ENCODE data around the gene MAGI2.

MAGI2 gene

GRCh38 chr7:78900806-78901205, 552.7 kb downstream of the MAGI2 start:
- no peak for DNase-seq
- TF ChIP-seq EZH2 (IDR thresholded peaks at IDR 0.05; ENCODE audit: borderline replicate concordance, low read depth, low read length, severe bottlenecking) (no peak), CTCF (IDR thresholded peaks at IDR 0.05; ENCODE audit: borderline replicate concordance, extremely low read depth, low read length, poor library complexity, severe bottlenecking) (no peak)
- no peak overlapping the region for H3K4me3 ChIP-seq (ENCODE audit: low read depth in 1 of 2, low read length in 2 of 2)
- H3K4me1 ChIP-seq (ENCODE audit: insufficient read depth, low read length) = no peaks in the 10 kb centered on the region
- no peak overlapping the region for H3K27ac ChIP-seq (ENCODE audit: low read length)
- H3K27me3 ChIP-seq (ENCODE audit: insufficient read depth, low read length, poor library complexity) = no peaks in the 10 kb centered on the region
- no peak overlapping the region for H3K4me2 ChIP-seq (ENCODE audit: insufficient read depth, low read length)
- H3K36me3 ChIP-seq (ENCODE audit: insufficient read depth, low read length) = no peaks in the 10 kb centered on the region
- H4K20me1 ChIP-seq (ENCODE audit: insufficient read depth, low read length) = no peaks in the 10 kb centered on the region
- no peak overlapping the region for H2AFZ ChIP-seq (ENCODE audit: low read depth, low read length)
- H3K9ac ChIP-seq (ENCODE audit: low read depth, low read length) = no peak overlapping the region
- no peaks in the 10 kb centered on the region for H3K79me2 ChIP-seq (ENCODE audit: insufficient read depth, low read length)
- no peaks in the 10 kb centered on the region for H3K9me3 ChIP-seq (ENCODE audit: insufficient read depth, low read length, severe bottlenecking)
- no peak for ATAC-seq (ENCODE audit: insufficient read depth, low read depth)

DNA sequence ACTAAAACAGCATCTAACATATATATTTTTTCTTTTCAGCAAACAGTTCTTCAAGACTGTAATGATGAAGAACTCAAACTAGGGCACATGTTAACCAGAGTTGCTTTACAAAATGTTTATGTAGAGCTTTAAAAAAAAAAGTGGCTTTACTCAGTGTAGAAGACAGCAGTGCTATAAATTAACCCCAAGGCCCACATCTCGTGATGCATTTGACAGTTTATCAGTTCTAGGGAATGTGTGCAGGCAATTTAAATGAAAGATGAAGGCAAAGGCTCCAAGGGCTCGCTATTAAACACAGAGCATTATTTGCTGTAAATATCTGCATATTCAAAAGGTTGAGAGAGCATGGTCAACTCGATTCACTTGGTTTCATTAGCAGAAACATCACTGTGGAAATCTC, 558.1 kb downstream of the MAGI2 start:
- H3K9me3 ChIP-seq (ENCODE audit: insufficient read depth, low read length, severe bottlenecking) = no peaks in the 10 kb centered on the region
- TF ChIP-seq CTCF (IDR thresholded peaks at IDR 0.05; ENCODE audit: borderline replicate concordance, extremely low read depth, low read length, poor library complexity, severe bottlenecking) = no peak
- no peak for TF ChIP-seq EZH2 (IDR thresholded peaks at IDR 0.05; ENCODE audit: borderline replicate concordance, low read depth, low read length, severe bottlenecking)
- ATAC-seq (ENCODE audit: insufficient read depth, low read depth) (no peak), DNase-seq (no peak)
- no peak overlapping the region for H3K27ac ChIP-seq (ENCODE audit: low read length)
- no peaks in the 10 kb centered on the region for H3K79me2 ChIP-seq (ENCODE audit: insufficient read depth, low read length)
- no peaks in the 10 kb centered on the region for H3K27me3 ChIP-seq (ENCODE audit: insufficient read depth, low read length, poor library complexity)
- H3K4me2 ChIP-seq (ENCODE audit: insufficient read depth, low read length) = no peak overlapping the region
- no peak overlapping the region for H3K9ac ChIP-seq (ENCODE audit: low read depth, low read length)
- H3K4me1 ChIP-seq (ENCODE audit: insufficient read depth, low read length) = no peaks in the 10 kb centered on the region
- H4K20me1 ChIP-seq (ENCODE audit: insufficient read depth, low read length) = no peaks in the 10 kb centered on the region
- no peaks in the 10 kb centered on the region for H3K36me3 ChIP-seq (ENCODE audit: insufficient read depth, low read length)
- no peak overlapping the region for H2AFZ ChIP-seq (ENCODE audit: low read depth, low read length)
- no peak overlapping the region for H3K4me3 ChIP-seq (ENCODE audit: low read depth in 1 of 2, low read length in 2 of 2)

- no peak for TF ChIP-seq EZH2 (IDR thresholded peaks at IDR 0.05; ENCODE audit: borderline replicate concordance, low read depth, low read length, severe bottlenecking)
- no peak for TF ChIP-seq CTCF (IDR thresholded peaks at IDR 0.05; ENCODE audit: borderline replicate concordance, extremely low read depth, low read length, poor library complexity, severe bottlenecking)
- DNase-seq (no peak), ATAC-seq (ENCODE audit: insufficient read depth, low read depth) (no peak)
- no peaks in the 10 kb centered on the region for H3K27me3 ChIP-seq (ENCODE audit: insufficient read depth, low read length, poor library complexity)
- H3K36me3 ChIP-seq (ENCODE audit: insufficient read depth, low read length) = no peaks in the 10 kb centered on the region
- H3K79me2 ChIP-seq (ENCODE audit: insufficient read depth, low read length) = no peaks in the 10 kb centered on the region
- no peak overlapping the region for H3K9ac ChIP-seq (ENCODE audit: low read depth, low read length)
- no peak overlapping the region for H2AFZ ChIP-seq (ENCODE audit: low read depth, low read length)
- no peak overlapping the region for H3K4me2 ChIP-seq (ENCODE audit: insufficient read depth, low read length)
- no peak overlapping the region for H3K4me3 ChIP-seq (ENCODE audit: low read depth in 1 of 2, low read length in 2 of 2)
- no peaks in the 10 kb centered on the region for H3K4me1 ChIP-seq (ENCODE audit: insufficient read depth, low read length)
- H4K20me1 ChIP-seq (ENCODE audit: insufficient read depth, low read length) = no peaks in the 10 kb centered on the region
- no peak overlapping the region for H3K27ac ChIP-seq (ENCODE audit: low read length)
- no peaks in the 10 kb centered on the region for H3K9me3 ChIP-seq (ENCODE audit: insufficient read depth, low read length, severe bottlenecking)
Observed at GRCh38 chr7:78879206-78879605, 574.3 kb downstream of the MAGI2 start.

- no peaks in the 10 kb centered on the region for H3K4me1 ChIP-seq (ENCODE audit: insufficient read depth, low read length)
Observed at GRCh38 chr7:78873117-78873516, 580.4 kb downstream of the MAGI2 start.

More at GRCh38 chr7:78873117-78873516, 580.4 kb downstream of the MAGI2 start:
- no peaks in the 10 kb centered on the region for H3K36me3 ChIP-seq (ENCODE audit: insufficient read depth, low read length)
- no peak for DNase-seq
- H3K9ac ChIP-seq (ENCODE audit: low read depth, low read length) = no peak overlapping the region
- H3K9me3 ChIP-seq (ENCODE audit: insufficient read depth, low read length, severe bottlenecking) = no peaks in the 10 kb centered on the region
- H3K27me3 ChIP-seq (ENCODE audit: insufficient read depth, low read length, poor library complexity) = no peaks in the 10 kb centered on the region
- H3K4me2 ChIP-seq (ENCODE audit: insufficient read depth, low read length) = no peak overlapping the region
- H3K4me3 ChIP-seq (ENCODE audit: low read depth in 1 of 2, low read length in 2 of 2) = no peak overlapping the region
- no peaks in the 10 kb centered on the region for H3K79me2 ChIP-seq (ENCODE audit: insufficient read depth, low read length)
- no peaks in the 10 kb centered on the region for H4K20me1 ChIP-seq (ENCODE audit: insufficient read depth, low read length)
- no peak for ATAC-seq (ENCODE audit: insufficient read depth, low read depth)
- no peak overlapping the region for H3K27ac ChIP-seq (ENCODE audit: low read length)
- TF ChIP-seq CTCF (IDR thresholded peaks at IDR 0.05; ENCODE audit: borderline replicate concordance, extremely low read depth, low read length, poor library complexity, severe bottlenecking) (no peak), EZH2 (IDR thresholded peaks at IDR 0.05; ENCODE audit: borderline replicate concordance, low read depth, low read length, severe bottlenecking) (no peak)
- H2AFZ ChIP-seq (ENCODE audit: low read depth, low read length) = no peak overlapping the region

Data from DND-41 (cell line).